Smooth muscle cell (in vitro differentiated cells): Measurements from ENCODE around the gene AHSG. TPM values are rescaled to one million over a fixed set of nuclear protein-coding genes. Genes with fewer than 3 reads are reported as not detected.

ENCODE experiments used
- DNase-seq: peaks from one replicate; lab custom pipeline; 2025; ENCODE audit not compliant: unreplicated experiment; lab: John Stamatoyannopoulos, UW
- H2AFZ ChIP-seq: fragments of 200-600 bp; sonication (generic); 2 replicates; pipeline ENCODE4 v1.6.0; 2016; ENCODE audit warnings: antibody characterized with exemption, low read depth, mild to moderate bottlenecking
- H3F3A ChIP-seq: fragments of 200-600 bp; sonication (generic); 2 replicates; pipeline ENCODE4 v1.6.0; 2017; ENCODE audit warnings: antibody characterized with exemption, low read depth
- H3K27ac ChIP-seq: fragments of 200-600 bp; sonication (generic); 2 replicates; pipeline ENCODE4 v1.5.1; 2016; ENCODE audit warnings: low read depth, mild to moderate bottlenecking
- H3K27me3 ChIP-seq: fragments of 200-600 bp; sonication (generic); 2 replicates; pipeline ENCODE4 v1.6.1; 2016; ENCODE audit warnings: low read depth, mild to moderate bottlenecking
- H3K36me3 ChIP-seq: fragments of 200-600 bp; sonication (generic); 2 replicates; pipeline ENCODE4 v1.5.1; 2016; ENCODE audit warnings: low read depth
- H3K4me1 ChIP-seq: fragments of 200-600 bp; sonication (generic); 2 replicates; pipeline ENCODE4 v1.5.1; 2016; ENCODE audit warnings: low read depth
- H3K4me2 ChIP-seq: fragments of 200-600 bp; sonication (generic); 2 replicates; pipeline ENCODE4 v1.6.0; 2016; ENCODE audit warnings: mild to moderate bottlenecking
- H3K4me3 ChIP-seq: fragments of 200-600 bp; sonication (generic); 2 replicates; pipeline ENCODE4 v1.5.1; 2016; ENCODE audit warnings: mild to moderate bottlenecking
- H3K79me2 ChIP-seq: fragments of 200-600 bp; sonication (generic); 2 replicates; pipeline ENCODE4 v1.6.0; 2016; ENCODE audit warnings: low read depth, mild to moderate bottlenecking
- H3K9ac ChIP-seq: fragments of 200-600 bp; sonication (generic); 2 replicates; pipeline ENCODE4 v1.6.0; 2016; ENCODE audit warnings: low read depth
- H3K9me3 ChIP-seq: fragments of 200-600 bp; sonication (generic); replicated peaks from 2 replicates; pipeline ENCODE4 v1.5.1; 2016; ENCODE audit warnings: low read depth
- H4K20me1 ChIP-seq: fragments of 200-600 bp; sonication (generic); 2 replicates; pipeline ENCODE4 v1.6.0; 2016; ENCODE audit warnings: low read depth
- WGBS: methylation state at CpG from one replicate; pipeline ENCODE4 v1.1.7; 2016; ENCODE audit warnings: low lambda C conversion rate; 5-methylcytosine and 5-hydroxymethylcytosine counted together
- polyA plus RNA-seq: library from polyadenylated mRNA; unstranded; fragments of >200 nt; fragmentation: Nextera tagmentation; extraction: Ambion mirVana; gene quantifications from 2 replicates; pipeline ENCODE4 v1.2.1, GENCODE V29; 2016
- total RNA-seq: library from RNA; depleted of rRNA; stranded (reverse); fragments of >200 nt; gene quantifications from 2 replicates; pipeline ENCODE4 v1.2.3, GENCODE V29; 2014
- TF ChIP-seq, protein P1 (sequence below): fragments of 200-600 bp; sonication (generic); IDR thresholded peaks from 2 replicates; pipeline ENCODE4 v1.5.1; 2017; ENCODE audit warnings: borderline replicate concordance, mild to moderate bottlenecking, antibody characterized with exemption; ENCODE audit not compliant: insufficient read depth, poor library complexity, severe bottlenecking

AHSG gene
- total and polyA plus RNA-seq, 2 experiments from 2014 or later = 0.16 to 0.18 TPM

- Histone ChIP-seq H3K27me3 (no peaks in the 10 kb centered on the region), H2AFZ (no peak overlapping the region), H3K4me1 (no peaks in the 10 kb centered on the region), H3K27ac (no peak overlapping the region), H4K20me1 (no peaks in the 10 kb centered on the region), H3K79me2 (no peaks in the 10 kb centered on the region), H3K9ac (no peak overlapping the region), H3K9me3 (no peaks in the 10 kb centered on the region), H3K4me2 (no peak overlapping the region), H3K36me3 (no peaks in the 10 kb centered on the region), H3K4me3 (no peak overlapping the region), H3F3A (no peaks in the 10 kb centered on the region)
- no peak for DNase-seq
- TF ChIP-seq, protein P1, sequence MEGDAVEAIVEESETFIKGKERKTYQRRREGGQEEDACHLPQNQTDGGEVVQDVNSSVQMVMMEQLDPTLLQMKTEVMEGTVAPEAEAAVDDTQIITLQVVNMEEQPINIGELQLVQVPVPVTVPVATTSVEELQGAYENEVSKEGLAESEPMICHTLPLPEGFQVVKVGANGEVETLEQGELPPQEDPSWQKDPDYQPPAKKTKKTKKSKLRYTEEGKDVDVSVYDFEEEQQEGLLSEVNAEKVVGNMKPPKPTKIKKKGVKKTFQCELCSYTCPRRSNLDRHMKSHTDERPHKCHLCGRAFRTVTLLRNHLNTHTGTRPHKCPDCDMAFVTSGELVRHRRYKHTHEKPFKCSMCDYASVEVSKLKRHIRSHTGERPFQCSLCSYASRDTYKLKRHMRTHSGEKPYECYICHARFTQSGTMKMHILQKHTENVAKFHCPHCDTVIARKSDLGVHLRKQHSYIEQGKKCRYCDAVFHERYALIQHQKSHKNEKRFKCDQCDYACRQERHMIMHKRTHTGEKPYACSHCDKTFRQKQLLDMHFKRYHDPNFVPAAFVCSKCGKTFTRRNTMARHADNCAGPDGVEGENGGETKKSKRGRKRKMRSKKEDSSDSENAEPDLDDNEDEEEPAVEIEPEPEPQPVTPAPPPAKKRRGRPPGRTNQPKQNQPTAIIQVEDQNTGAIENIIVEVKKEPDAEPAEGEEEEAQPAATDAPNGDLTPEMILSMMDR = no peak
- WGBS = 88% methylated on average over 1 of the region's 1 CpG
Observed at GRCh38 chr3:186648851-186649250, 36.0 kb downstream of the AHSG start.

DNA sequence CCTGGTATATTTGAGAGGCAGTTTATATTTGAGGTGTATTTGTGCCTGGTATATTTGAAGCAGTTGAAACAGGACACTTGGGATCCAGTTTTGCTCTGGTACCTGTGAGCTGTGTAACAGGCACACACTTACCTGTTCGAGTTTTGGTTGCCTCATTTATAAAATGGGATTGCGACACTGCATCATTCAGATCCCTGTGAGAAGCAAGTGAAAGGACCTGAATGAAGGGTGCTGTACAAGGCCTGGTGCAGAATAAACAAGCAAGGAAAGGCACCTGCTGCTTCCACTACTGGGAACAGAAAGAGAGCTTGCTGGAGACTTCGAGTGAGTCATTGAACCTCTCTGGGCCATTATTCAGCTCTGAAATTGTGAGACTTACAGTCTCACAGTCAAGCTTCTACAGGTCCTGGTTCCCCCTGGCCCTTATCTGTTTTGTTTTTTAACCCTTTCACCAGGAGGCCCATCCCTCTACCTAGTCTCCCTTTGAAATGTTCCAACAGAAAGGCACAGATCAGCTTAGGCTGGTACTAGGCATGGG, 38.9 kb downstream of the AHSG start:
- Histone ChIP-seq H3K4me2 (no peak overlapping the region), H3F3A (no peaks in the 10 kb centered on the region), H3K4me1 (no peaks in the 10 kb centered on the region), H3K79me2 (no peaks in the 10 kb centered on the region), H3K9ac (no peak overlapping the region), H3K36me3 (no peaks in the 10 kb centered on the region), H3K27ac (no peak overlapping the region), H3K27me3 (no peaks in the 10 kb centered on the region), H3K9me3 (no peaks in the 10 kb centered on the region), H4K20me1 (no peaks in the 10 kb centered on the region), H3K4me3 (no peak overlapping the region), H2AFZ (no peak overlapping the region)
- 89% methylated on average over 3 of the region's 3 CpGs for WGBS
- DNase-seq = no peak
- TF ChIP-seq, protein P1 = no peak

DNA sequence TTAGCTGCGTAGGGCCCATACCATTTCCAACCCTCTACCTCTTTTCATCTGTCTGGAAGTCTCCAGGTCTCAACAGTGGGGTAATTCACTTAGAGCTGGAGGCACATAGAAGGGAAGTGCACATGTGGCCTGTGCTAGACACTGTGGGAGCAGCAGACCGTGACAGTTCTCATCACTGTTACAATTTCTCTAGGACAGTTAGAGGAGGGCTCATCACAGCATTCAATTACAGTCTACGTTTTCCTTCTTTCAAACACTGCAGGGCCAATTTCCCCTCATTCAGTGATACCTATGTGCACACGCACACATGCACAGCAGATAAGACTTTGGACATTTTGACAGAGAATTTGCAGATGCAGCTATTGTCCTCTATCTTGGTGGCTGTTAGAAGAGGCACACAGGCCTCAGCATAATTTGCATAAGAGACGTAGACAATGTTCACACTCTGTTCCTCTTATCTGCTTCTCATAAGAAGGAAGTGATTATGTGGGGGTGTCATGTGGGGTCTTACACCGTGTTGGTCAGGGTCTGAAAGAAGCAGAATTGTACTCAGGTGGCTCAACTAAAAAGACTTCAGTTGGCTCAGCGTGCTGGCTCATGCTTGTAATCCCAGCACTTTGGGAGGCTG, 40.3 kb downstream of the AHSG start:
- no peaks in the 10 kb centered on the region for H3K9me3 ChIP-seq
- WGBS = 76% methylated on average over 7 of the region's 7 CpGs
- no peaks in the 10 kb centered on the region for H3K79me2 ChIP-seq
- no peaks in the 10 kb centered on the region for H4K20me1 ChIP-seq
- H2AFZ ChIP-seq = no peak overlapping the region
- no peaks in the 10 kb centered on the region for H3K4me1 ChIP-seq
- no peak overlapping the region for H3K4me3 ChIP-seq
- no peak overlapping the region for H3K27ac ChIP-seq
- no peaks in the 10 kb centered on the region for H3K36me3 ChIP-seq
- H3K9ac ChIP-seq = no peak overlapping the region
- H3K4me2 ChIP-seq = no peak overlapping the region
- no peak for DNase-seq
- H3F3A ChIP-seq = no peaks in the 10 kb centered on the region
- TF ChIP-seq, protein P1 = no peak
- no peaks in the 10 kb centered on the region for H3K27me3 ChIP-seq

GRCh38 chr3:186653984-186654383, 41.1 kb downstream of the AHSG start:
- TF ChIP-seq, protein P1 = no peak
- no peaks in the 10 kb centered on the region for H3K9me3 ChIP-seq
- no peaks in the 10 kb centered on the region for H3K79me2 ChIP-seq
- H3K36me3 ChIP-seq = no peaks in the 10 kb centered on the region
- WGBS = 48% methylated on average over 6 of the region's 6 CpGs
- H4K20me1 ChIP-seq = no peaks in the 10 kb centered on the region
- no peak for DNase-seq
- H3K4me3 ChIP-seq = no peak overlapping the region
- no peaks in the 10 kb centered on the region for H3K27me3 ChIP-seq
- no peak overlapping the region for H2AFZ ChIP-seq
- H3K27ac ChIP-seq = no peak overlapping the region
- no peaks in the 10 kb centered on the region for H3K4me1 ChIP-seq
- no peaks in the 10 kb centered on the region for H3F3A ChIP-seq
- H3K4me2 ChIP-seq = no peak overlapping the region
- H3K9ac ChIP-seq = no peak overlapping the region
